Fibroblast of the aortic adventitia (primary cell): ENCODE results near the gene OXER1. TPM values are rescaled to one million over a fixed set of nuclear protein-coding genes. Genes with fewer than 3 reads are reported as not detected.

Experiments used
- DNase-seq: peaks from one replicate; pipeline ENCODE4 v3.0.0-alpha.2; 2010; ENCODE audit warnings: low read depth
- H3K4me3 ChIP-seq: 2 replicates; pipeline ENCODE4 v1.5.1; 2011; ENCODE audit warnings: low read depth, mild to moderate bottlenecking, control low read depth, low read length, moderate library complexity
- total RNA-seq: library from RNA; depleted of rRNA; stranded (reverse); fragments of >200 nt; gene quantifications from 2 replicates; pipeline ENCODE4 v1.2.3, GENCODE V29; 2012; ENCODE audit warnings: low replicate concordance
- TF ChIP-seq, protein P1 (sequence below): IDR thresholded peaks from 2 replicates; pipeline ENCODE4 v1.5.1; 2011; ENCODE audit warnings: mild to moderate bottlenecking, low read length, control low read depth, inconsistent platforms; ENCODE audit not compliant: insufficient read depth

The OXER1 gene
- total RNA-seq, 1 donor, result 0.27 TPM

DNA sequence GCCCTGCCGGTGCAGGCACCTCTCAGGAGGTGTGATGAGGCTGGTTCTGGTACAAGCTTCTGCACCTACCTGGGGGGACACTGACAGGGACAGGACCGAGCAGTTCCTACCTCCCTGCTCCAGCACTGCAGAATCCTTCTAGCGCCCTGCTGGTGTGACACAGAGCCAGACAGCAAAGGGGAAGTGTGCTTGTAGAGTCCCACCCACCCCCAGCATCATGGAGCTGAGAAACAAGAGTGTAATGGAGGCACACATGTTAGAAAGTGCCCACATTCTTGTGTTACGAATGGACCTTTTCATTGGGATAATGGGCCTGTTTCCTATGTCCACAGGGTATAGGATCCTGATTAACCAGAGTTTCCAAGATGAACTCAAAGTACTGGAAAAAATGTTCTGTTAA, 38.3 kb downstream of the OXER1 start:
- H3K4me3 ChIP-seq, result no peak overlapping the region
- TF ChIP-seq, protein P1, sequence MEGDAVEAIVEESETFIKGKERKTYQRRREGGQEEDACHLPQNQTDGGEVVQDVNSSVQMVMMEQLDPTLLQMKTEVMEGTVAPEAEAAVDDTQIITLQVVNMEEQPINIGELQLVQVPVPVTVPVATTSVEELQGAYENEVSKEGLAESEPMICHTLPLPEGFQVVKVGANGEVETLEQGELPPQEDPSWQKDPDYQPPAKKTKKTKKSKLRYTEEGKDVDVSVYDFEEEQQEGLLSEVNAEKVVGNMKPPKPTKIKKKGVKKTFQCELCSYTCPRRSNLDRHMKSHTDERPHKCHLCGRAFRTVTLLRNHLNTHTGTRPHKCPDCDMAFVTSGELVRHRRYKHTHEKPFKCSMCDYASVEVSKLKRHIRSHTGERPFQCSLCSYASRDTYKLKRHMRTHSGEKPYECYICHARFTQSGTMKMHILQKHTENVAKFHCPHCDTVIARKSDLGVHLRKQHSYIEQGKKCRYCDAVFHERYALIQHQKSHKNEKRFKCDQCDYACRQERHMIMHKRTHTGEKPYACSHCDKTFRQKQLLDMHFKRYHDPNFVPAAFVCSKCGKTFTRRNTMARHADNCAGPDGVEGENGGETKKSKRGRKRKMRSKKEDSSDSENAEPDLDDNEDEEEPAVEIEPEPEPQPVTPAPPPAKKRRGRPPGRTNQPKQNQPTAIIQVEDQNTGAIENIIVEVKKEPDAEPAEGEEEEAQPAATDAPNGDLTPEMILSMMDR, result no peak
- DNase-seq, result no peak

DNA sequence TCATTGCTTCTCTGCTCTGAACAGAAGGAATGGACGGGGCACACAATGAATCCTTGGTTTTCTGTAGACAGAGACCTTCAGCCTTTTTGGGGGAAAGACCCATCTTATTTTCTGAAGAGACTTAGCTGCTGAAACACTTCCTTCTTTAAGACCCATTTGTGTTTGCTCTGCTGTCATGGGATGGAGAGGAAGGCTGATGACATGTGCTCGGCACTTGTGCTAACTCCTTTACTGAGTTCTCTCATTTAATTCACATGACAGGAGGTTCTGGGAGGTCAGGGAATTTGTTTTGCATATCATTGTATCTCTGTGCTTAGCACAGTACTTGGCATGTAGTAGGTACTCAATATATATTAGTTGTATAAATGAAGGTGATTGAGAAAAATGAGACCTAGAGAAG, 39.0 kb downstream of the OXER1 start:
- no peak overlapping the region for H3K4me3 ChIP-seq
- no peak for DNase-seq
- TF ChIP-seq, protein P1, result no peak

DNA sequence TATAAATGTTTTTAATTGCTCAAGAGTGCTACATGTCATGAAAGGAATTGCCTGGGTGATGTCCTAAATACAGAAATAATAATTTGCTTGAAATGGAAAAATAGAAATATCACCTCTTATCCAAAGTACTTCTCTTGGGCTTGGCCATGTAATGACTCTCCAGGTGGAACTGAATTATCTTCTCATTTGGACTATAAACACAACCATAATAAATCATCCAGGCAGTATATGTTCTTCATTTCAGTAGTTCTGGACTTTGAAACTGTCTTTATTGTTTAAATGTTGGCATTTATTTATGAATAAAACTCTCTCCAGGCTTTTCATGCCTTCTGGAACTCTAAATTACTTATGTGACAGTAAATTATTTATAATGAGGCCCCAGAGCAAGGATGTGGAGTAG, 40.5 kb downstream of the OXER1 start:
- DNase-seq, result no peak
- no peak overlapping the region for H3K4me3 ChIP-seq
- TF ChIP-seq, protein P1, result no peak

DNA sequence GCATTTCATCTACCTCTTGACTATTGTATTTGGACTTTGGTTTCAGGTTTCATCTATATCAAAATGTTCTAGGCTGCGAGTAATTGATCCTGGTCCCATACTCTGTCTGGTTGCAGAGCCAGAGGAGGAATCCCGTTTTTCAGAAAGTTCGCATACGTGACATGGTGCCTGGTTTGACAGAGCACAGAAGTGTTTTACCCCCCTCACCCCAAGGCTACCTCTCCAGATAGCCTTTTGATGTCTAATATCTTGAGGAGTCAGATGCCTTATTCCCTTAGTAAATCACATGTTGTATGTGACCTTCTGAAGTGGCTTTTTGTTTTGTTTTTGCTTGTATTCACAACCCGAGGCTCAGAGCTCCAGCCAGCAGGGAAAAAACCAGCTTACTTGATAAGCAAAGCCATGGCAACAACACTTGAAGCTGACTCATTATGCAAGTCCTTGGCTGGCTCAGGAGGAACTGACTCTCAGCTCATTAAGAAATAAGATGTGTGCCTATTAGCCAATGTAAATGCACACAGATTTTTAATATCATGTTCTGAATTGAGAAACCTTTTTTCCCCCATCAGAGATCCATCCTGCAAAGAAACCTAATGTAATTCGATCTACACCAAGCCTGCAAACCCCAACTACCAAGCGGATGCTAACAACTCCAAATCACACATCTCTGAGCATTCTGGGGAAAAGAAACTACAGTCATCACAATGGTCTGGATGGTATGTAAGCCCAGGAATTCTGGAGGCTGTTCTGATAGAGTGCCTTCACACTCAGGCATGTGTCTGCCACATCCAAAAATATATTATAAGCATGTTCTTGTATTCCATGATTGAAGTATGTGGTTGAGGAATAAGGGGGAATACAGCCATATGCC, 41.4 kb downstream of the OXER1 start:
- DNase-seq, result peak; percentile 90
- H3K4me3 ChIP-seq, result no peak overlapping the region
- TF ChIP-seq, protein P1, result no peak

DNA sequence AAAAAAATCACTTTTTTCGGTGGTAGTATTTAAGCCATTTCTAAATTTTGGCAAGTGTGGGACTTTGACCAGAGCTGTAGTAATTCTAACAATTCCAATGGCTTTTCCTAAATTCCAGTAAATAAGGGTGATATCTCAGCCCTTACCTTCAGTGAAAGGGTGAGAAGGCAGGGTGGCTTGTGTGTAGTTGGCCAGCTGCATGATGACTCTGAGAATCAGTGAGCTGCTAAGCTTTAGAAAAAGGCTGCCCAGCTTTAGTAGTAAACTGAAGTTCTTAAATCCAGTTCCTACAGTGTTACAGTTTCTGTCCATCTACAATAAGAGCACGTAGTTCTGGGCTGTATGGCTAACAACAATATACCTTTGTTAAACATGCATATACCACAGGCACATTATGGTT, 42.0 kb downstream of the OXER1 start:
- no peak for DNase-seq
- no peak overlapping the region for H3K4me3 ChIP-seq
- TF ChIP-seq, protein P1, result no peak

DNA sequence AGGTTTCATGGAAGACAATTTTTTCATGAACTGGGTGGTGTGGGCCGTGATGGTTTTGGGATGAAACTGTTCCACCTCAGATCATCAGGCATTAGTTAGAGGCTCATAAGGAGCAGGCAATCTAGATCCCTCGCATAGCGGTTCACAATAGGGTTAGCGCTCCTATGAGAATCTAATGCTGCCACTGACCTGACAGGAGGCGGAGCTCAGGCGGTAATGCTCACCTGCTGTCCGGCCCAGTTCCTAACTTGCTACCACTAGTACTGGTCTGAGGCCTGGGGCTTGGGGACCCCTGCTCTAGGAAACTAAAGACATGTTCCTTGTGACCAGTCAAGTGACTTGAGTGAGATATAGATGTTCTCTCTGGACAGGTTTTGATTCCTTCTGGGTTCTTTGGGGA, 49.2 kb downstream of the OXER1 start:
- TF ChIP-seq, protein P1, result no peak
- H3K4me3 ChIP-seq, result no peak overlapping the region
- no peak for DNase-seq
